Esophagus squamous epithelium (tissue), 4 donors: ENCODE data around the gene CNTNAP5.

Source experiments
- POLR2A ChIP-seq, 4 donors: fragments of 450-650 bp; IDR thresholded peaks; one replicate each; pipeline ENCODE4 v1.6.1; 2017; ENCODE audit warnings: antibody characterized with exemption in 4 of 4, mild to moderate bottlenecking in 4 of 4, moderate library complexity in 3 of 4
- TF ChIP-seq, protein P1 (sequence below), 6 experiments: fragments of 450-650 bp in 4 of 6; fragments of 200-600 bp in 2 of 6; sonication (generic) in 2 of 6; IDR thresholded peaks; one replicate each; pipeline ENCODE4 v1.5.1; 2016 to 2019; ENCODE audit warnings: antibody characterized with exemption in 6 of 6, mild to moderate bottlenecking in 4 of 6, moderate library complexity in 4 of 6

DNA sequence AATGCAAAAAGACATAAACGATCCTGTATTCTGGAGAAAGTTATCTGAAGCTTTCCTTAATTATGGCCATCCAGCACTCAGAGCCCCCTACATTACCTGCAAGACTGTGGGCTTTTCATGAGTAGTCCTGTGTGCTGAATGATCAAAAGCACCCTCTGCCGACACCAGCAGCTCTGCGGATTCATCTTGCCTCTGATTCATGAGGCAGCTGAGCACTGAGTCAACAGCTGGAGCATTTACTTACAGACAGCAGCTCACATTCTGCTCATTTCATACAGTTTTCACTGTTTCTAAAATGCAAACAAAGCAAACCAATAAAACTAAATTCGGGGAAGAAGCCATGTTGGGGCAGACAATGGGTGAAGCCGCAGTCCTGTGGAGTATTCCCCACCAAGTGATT lies 886.5 kb downstream of the CNTNAP5 start:
- TF ChIP-seq, protein P1, sequence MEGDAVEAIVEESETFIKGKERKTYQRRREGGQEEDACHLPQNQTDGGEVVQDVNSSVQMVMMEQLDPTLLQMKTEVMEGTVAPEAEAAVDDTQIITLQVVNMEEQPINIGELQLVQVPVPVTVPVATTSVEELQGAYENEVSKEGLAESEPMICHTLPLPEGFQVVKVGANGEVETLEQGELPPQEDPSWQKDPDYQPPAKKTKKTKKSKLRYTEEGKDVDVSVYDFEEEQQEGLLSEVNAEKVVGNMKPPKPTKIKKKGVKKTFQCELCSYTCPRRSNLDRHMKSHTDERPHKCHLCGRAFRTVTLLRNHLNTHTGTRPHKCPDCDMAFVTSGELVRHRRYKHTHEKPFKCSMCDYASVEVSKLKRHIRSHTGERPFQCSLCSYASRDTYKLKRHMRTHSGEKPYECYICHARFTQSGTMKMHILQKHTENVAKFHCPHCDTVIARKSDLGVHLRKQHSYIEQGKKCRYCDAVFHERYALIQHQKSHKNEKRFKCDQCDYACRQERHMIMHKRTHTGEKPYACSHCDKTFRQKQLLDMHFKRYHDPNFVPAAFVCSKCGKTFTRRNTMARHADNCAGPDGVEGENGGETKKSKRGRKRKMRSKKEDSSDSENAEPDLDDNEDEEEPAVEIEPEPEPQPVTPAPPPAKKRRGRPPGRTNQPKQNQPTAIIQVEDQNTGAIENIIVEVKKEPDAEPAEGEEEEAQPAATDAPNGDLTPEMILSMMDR (IDR thresholded peaks at IDR 0.05): no peak
- TF ChIP-seq POLR2A (IDR thresholded peaks at IDR 0.05): no peak
